Ishikawa (cell line): ENCODE results near the gene RNPEPL1.

Experiments used
- CEBPB ChIP-seq: IDR thresholded peaks from 2 replicates; pipeline ENCODE4 v1.6.1; 2012
- CREB1 ChIP-seq: IDR thresholded peaks from 2 replicates; pipeline ENCODE4 v1.6.1; 2012; ENCODE audit warnings: low read depth
- EGR1 ChIP-seq: IDR thresholded peaks from 2 replicates; pipeline ENCODE4 v1.6.1; 2012
- EP300 ChIP-seq: IDR thresholded peaks from 2 replicates; pipeline ENCODE4 v1.6.1; 2012; ENCODE audit warnings: borderline replicate concordance
- FOXM1 ChIP-seq: IDR thresholded peaks from 2 replicates; pipeline ENCODE4 v1.6.1; 2012; ENCODE audit warnings: low read depth, borderline replicate concordance
- MAX ChIP-seq: IDR thresholded peaks from 2 replicates; pipeline ENCODE4 v1.6.1; 2012
- NFIC ChIP-seq: IDR thresholded peaks from 2 replicates; pipeline ENCODE4 v1.6.1; 2012
- RAD21 ChIP-seq: IDR thresholded peaks from 2 replicates; pipeline ENCODE4 v1.6.1; 2012; ENCODE audit warnings: low read depth
- TAF1 ChIP-seq: IDR thresholded peaks from 2 replicates; pipeline ENCODE4 v1.6.1; 2012; ENCODE audit warnings: low read depth, mild to moderate bottlenecking
- TCF12 ChIP-seq: IDR thresholded peaks from 2 replicates; pipeline ENCODE4 v1.6.1; 2012; ENCODE audit warnings: low read depth
- TEAD4 ChIP-seq: IDR thresholded peaks from 2 replicates; pipeline ENCODE4 v1.6.1; 2012
- YY1 ChIP-seq: IDR thresholded peaks from 2 replicates; pipeline ENCODE4 v1.6.1; 2012; ENCODE audit warnings: low read depth
- ZBTB7A ChIP-seq: IDR thresholded peaks from 2 replicates; pipeline ENCODE4 v1.6.1; 2012; ENCODE audit warnings: low read depth
- TF ChIP-seq, protein P1 (sequence below): IDR thresholded peaks from 2 replicates; pipeline ENCODE4 v1.6.1; 2012; ENCODE audit warnings: low read depth, mild to moderate bottlenecking
- TF ChIP-seq, protein P2 (sequence below): IDR thresholded peaks from 2 replicates; pipeline ENCODE4 v1.6.1; 2012

The RNPEPL1 gene

DNA sequence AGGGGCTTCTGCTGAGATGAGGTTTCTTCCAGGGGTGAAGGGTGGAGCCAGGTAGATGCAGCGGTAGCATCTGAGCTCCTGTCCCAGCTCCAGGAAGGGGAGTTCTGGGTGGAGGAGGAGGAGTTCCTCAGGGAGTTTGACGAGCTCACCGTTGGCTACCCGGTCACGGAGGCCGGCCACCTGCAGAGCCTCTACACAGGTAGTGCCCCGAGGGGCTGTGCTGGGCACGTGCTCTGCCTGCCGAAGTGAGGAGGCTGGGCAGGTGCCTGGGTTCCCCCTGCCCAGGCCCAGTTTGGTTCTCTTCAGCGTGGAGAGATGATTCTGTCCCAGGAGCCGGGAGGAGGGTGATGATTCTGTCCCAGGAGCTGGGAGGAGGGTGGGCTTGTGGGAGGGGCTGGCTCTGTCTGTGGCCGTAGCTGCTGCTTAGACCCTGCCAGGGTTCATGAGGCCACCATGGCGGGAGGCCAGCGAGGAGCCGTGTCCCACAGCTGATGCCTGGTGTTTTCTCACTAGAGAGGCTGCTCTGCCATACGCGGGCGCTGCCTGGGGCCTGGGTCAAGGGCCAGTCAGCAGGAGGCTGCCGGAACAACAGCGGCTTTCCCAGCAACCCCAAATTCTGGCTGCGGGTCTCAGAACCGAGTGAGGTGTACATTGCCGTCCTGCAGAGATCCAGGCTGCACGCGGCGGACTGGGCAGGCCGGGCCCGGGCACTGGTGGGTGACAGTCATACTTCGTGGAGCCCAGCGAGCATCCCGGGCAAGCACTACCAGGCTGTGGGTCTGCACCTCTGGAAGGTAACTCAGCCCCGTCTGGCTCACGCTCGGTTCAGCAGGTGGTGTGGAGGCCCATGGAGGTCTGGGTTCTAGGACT is 26.5 kb downstream of the RNPEPL1 start:
- TF ChIP-seq NFIC (no peak), TCF12 (no peak), ZBTB7A (no peak), CEBPB (no peak), MAX (no peak), EGR1 (no peak)
- TF ChIP-seq, protein P1, sequence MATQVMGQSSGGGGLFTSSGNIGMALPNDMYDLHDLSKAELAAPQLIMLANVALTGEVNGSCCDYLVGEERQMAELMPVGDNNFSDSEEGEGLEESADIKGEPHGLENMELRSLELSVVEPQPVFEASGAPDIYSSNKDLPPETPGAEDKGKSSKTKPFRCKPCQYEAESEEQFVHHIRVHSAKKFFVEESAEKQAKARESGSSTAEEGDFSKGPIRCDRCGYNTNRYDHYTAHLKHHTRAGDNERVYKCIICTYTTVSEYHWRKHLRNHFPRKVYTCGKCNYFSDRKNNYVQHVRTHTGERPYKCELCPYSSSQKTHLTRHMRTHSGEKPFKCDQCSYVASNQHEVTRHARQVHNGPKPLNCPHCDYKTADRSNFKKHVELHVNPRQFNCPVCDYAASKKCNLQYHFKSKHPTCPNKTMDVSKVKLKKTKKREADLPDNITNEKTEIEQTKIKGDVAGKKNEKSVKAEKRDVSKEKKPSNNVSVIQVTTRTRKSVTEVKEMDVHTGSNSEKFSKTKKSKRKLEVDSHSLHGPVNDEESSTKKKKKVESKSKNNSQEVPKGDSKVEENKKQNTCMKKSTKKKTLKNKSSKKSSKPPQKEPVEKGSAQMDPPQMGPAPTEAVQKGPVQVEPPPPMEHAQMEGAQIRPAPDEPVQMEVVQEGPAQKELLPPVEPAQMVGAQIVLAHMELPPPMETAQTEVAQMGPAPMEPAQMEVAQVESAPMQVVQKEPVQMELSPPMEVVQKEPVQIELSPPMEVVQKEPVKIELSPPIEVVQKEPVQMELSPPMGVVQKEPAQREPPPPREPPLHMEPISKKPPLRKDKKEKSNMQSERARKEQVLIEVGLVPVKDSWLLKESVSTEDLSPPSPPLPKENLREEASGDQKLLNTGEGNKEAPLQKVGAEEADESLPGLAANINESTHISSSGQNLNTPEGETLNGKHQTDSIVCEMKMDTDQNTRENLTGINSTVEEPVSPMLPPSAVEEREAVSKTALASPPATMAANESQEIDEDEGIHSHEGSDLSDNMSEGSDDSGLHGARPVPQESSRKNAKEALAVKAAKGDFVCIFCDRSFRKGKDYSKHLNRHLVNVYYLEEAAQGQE: no peak
- TF ChIP-seq, protein P2, sequence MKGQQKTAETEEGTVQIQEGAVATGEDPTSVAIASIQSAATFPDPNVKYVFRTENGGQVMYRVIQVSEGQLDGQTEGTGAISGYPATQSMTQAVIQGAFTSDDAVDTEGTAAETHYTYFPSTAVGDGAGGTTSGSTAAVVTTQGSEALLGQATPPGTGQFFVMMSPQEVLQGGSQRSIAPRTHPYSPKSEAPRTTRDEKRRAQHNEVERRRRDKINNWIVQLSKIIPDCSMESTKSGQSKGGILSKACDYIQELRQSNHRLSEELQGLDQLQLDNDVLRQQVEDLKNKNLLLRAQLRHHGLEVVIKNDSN: no peak

- TF ChIP-seq TEAD4 (no peak), RAD21 (peak; percentile 29; the same call in 1 of the 2 replicates), CEBPB (no peak), TAF1 (no peak)
- TF ChIP-seq, protein P1: no peak
- TF ChIP-seq, protein P2: no peak
These were observed 27.2 kb downstream of the RNPEPL1 start for GRCh38 chr2:240595381-240596079.

DNA sequence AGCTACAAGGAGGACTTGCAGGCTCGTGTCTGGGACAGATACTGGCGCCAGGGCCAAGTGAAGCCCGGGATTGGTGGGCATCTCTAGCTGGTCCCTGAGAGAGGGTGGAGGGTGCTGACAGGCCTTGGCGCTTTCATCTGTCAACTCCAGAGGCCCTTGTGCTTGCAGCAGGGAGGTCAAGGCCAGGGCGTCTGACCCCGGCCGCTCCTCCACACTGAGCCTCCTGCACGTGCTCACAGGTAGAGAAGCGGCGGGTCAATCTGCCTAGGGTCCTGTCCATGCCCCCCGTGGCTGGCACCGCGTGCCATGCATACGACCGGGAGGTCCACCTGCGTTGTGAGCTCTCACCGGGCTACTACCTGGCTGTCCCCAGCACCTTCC is 27.8 kb downstream of the RNPEPL1 start:
- no peak for TF ChIP-seq MAX
- no peak for TF ChIP-seq NFIC
- no peak for TF ChIP-seq YY1
- no peak for TF ChIP-seq CEBPB
- TF ChIP-seq, protein P2: no peak
- TF ChIP-seq CREB1: no peak
- no peak for TF ChIP-seq TAF1
- TF ChIP-seq ZBTB7A: no peak
- TF ChIP-seq, protein P1: no peak
- TF ChIP-seq EGR1: no peak
- TF ChIP-seq RAD21: no peak
- TF ChIP-seq FOXM1: no peak
- TF ChIP-seq EP300: no peak
- no peak for TF ChIP-seq TEAD4
- TF ChIP-seq TCF12: no peak

DNA sequence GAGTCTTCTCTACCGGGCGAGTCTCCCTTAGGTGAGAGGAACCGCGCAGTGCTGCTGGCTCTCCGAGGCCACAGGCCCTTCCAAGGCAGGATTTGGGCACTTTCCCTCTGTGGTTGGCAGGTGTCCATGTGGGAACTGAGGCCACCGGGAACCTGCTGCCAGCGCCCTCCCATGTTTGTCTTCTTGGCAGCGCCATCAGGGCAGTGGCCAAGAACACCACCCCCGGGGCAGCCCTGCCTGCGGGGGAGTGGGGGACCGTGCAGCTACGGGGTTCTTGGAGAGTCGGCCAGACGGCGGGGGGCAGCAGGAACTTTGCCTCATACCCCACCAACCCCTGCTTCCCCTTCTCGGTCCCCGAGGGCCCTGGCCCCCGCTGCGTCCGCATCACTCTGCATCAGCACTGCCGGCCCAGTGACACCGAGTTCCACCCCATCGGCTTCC is 28.2 kb downstream of the RNPEPL1 start:
- TF ChIP-seq YY1: no peak
- TF ChIP-seq NFIC: no peak
- no peak for TF ChIP-seq RAD21
- no peak for TF ChIP-seq TEAD4
- TF ChIP-seq, protein P1: no peak
- no peak for TF ChIP-seq ZBTB7A
- TF ChIP-seq EGR1: no peak
- TF ChIP-seq TAF1: no peak
- no peak for TF ChIP-seq MAX
- no peak for TF ChIP-seq FOXM1
- TF ChIP-seq CREB1: no peak
- no peak for TF ChIP-seq CEBPB
- TF ChIP-seq, protein P2: no peak
- no peak for TF ChIP-seq EP300
